Pancreas (tissue), 10 donors: ENCODE results near the gene ULK4. TPM values are rescaled to one million over a fixed set of nuclear protein-coding genes. Genes with fewer than 3 reads are reported as not detected.

Experiments used
- ATAC-seq, 4 donors: fragments of 200-7000 bp; cut with Tn5 transposase; one replicate each; pipeline versions ENCODE4 v1.8.0 to v1.9.1; 2020; ENCODE audit warnings: mild to moderate bottlenecking in 4 of 4, moderate library complexity in 4 of 4
- DNase-seq, 6 donors: peaks; one replicate each; pipeline ENCODE4 v3.0.0-alpha.2; 2020
- FAIRE-seq: peaks from 2 replicates; lab custom pipeline; 2012; peaks lifted over from hg19 to GRCh38; lab: Jason Lieb, UNC
- H3K27ac ChIP-seq, 4 donors: fragments of 200-600 bp; sonication (generic); 1 replicate in 3 of 4; 2 replicates in 1 of 4; pipeline versions ENCODE4 v1.5.0 to v1.8.0; 2020
- H3K27me3 ChIP-seq, 4 donors: fragments of 200-600 bp; one replicate each; pipeline ENCODE4 v1.8.0; 2021
- H3K36me3 ChIP-seq, 3 donors: fragments of 200-600 bp; sonication (generic) in 1 of 3; one replicate each; pipeline versions ENCODE4 v1.5.0 to v1.8.0; 2020 to 2021
- H3K4me1 ChIP-seq, 3 donors: fragments of 200-600 bp; one replicate each; pipeline ENCODE4 v1.8.0; 2021
- H3K4me3 ChIP-seq, 4 donors: fragments of 200-600 bp; sonication (generic) in 2 of 4; one replicate each; pipeline versions ENCODE4 v1.5.0 to v1.8.0; 2020 to 2021
- H3K9me3 ChIP-seq, 4 donors: fragments of 200-600 bp; one replicate each; pipeline ENCODE4 v1.8.0; 2021
- WGBS, 2 donors: extraction: QIAGEN DNeasy Blood & Tissue Kit; methylation state at CpG; one replicate each; pipeline ENCODE4 v1.1.7; 2013; 5-methylcytosine and 5-hydroxymethylcytosine counted together
- intact Hi-C, 3 donors: fragments of 100-400 bp; cut with DNase I; formaldehyde crosslinking; loops; one replicate each; pipeline versions ENCODE4 v1.11.1 to v1.14.2; 2022
- polyA plus RNA-seq, 2 donors: library from polyadenylated mRNA; stranded (reverse); fragments of 200-250 nt; gene quantifications; one replicate each; pipeline ENCODE4 v1.2.3, GENCODE V29; 2013
- total RNA-seq, 6 donors: library from RNA; stranded (reverse); fragmentation: NEBNext Ultra II Directional in 4 of 6; extraction: Animal tissue kit (Norgen Biotek cat#: 25700) in 4 of 6; gene quantifications; one replicate each; pipeline versions ENCODE4 v1.2.1 to v1.2.4, GENCODE V29; 2021 to 2023
- TF ChIP-seq, protein P1 (sequence below), 4 donors: fragments of 200-600 bp; sonication (generic) in 3 of 4; IDR thresholded peaks; one replicate each; pipeline versions ENCODE4 v1.5.0 to v1.8.0; 2021; ENCODE audit warnings: antibody characterized with exemption in 4 of 4
- donor health status: healthy with polysubstance abuse.
- donor health status: DM: no; HTN: no; CAD: no; lungs with moderate emphysema.
- donor health status: DM: no; HTN: no; CAD: no.
- donor health status: control.
- donor health status: control.
- donor health status: Bipolar disorder and iron deficiency.
- donor health status: DM: yes; HTN: yes; CAD: no.
- donor health status: DM: no; HTN: no; CAD: no.
- donor health status: DM: no; HTN: no; CAD: no.
- donor health status: DM: yes; HTN: yes; CAD: no.

The ULK4 gene
- total and polyA plus RNA-seq, 8 donors: 2.3 to 8.6 (median 4.2) TPM

DNA sequence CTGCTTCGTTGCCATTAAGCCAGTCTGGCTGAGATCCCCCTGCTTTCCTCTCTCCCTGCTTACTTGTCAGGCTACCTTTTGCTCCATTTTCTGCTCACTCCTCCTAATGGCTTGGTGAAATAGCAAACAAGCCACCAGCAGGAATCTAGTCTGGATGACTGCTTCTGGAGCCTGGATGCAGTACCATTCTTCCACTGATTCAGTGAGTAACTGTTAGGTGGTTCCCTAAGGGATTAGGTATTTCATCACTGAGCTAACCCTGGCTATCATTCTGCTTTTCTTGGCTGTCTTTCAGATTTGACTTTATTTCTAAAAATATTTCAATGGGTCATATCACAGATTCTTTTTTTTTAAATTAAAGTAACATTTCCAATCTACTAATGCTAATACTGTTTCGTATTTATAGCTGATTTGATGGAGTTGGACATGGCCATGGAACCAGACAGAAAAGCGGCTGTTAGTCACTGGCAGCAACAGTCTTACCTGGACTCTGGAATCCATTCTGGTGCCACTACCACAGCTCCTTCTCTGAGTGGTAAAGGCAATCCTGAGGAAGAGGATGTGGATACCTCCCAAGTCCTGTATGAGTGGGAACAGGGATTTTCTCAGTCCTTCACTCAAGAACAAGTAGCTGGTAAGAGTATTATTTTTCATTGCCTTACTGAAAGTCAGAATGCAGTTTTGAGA is 737.6 kb downstream of the ULK4 start:
- H3K27ac ChIP-seq: no peak overlapping the region
- H3K4me3 ChIP-seq: no peak overlapping the region
- FAIRE-seq: no peak
- intact Hi-C loops: no loop called here
- TF ChIP-seq, protein P1, sequence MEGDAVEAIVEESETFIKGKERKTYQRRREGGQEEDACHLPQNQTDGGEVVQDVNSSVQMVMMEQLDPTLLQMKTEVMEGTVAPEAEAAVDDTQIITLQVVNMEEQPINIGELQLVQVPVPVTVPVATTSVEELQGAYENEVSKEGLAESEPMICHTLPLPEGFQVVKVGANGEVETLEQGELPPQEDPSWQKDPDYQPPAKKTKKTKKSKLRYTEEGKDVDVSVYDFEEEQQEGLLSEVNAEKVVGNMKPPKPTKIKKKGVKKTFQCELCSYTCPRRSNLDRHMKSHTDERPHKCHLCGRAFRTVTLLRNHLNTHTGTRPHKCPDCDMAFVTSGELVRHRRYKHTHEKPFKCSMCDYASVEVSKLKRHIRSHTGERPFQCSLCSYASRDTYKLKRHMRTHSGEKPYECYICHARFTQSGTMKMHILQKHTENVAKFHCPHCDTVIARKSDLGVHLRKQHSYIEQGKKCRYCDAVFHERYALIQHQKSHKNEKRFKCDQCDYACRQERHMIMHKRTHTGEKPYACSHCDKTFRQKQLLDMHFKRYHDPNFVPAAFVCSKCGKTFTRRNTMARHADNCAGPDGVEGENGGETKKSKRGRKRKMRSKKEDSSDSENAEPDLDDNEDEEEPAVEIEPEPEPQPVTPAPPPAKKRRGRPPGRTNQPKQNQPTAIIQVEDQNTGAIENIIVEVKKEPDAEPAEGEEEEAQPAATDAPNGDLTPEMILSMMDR (IDR thresholded peaks at IDR 0.05): no peak
- WGBS, 2 donors: 88 to 89% methylated on average over 3 of the region's 3 CpGs
- peaks cover 0 to 30% (median 17%) of the 10 kb centered on the region in 3 donors for H3K36me3 ChIP-seq
- H3K9me3 ChIP-seq: no peaks in the 10 kb centered on the region
- H3K4me1 ChIP-seq: peaks cover 7 to 37% (median 33%) of the 10 kb centered on the region in 3 donors
- no peaks in the 10 kb centered on the region for H3K27me3 ChIP-seq
- DNase-seq: no peak
- peak in 3 of 4 donors; percentile 39 to 79 (median 73) for ATAC-seq

DNA sequence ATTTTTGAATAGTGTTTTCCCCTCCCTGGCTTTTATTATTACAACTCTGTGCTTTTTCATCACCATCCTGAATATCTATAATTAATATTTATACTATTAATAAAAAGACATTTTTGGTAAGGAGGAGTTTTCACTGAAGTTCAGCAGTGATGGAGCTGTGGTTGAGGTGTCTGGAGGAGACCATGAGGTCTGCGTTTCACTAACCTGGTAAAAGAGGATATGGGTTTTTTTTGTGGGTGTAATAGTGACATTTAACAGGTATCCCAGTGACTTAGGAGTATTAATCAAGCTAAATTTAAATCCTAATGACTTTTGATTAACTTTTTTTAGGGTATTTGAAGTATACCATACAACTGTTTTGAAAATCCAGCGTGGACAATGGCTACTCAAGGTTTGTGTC is 738.2 kb downstream of the ULK4 start:
- no peak overlapping the region for H3K27ac ChIP-seq
- ATAC-seq (no peak), FAIRE-seq (no peak), DNase-seq (no peak)
- H3K4me1 ChIP-seq: peaks cover 7 to 37% (median 33%) of the 10 kb centered on the region in 3 donors
- H3K4me3 ChIP-seq: no peak overlapping the region
- H3K36me3 ChIP-seq: peaks cover 0 to 30% (median 17%) of the 10 kb centered on the region in 3 donors
- H3K27me3 ChIP-seq: no peaks in the 10 kb centered on the region
- no peaks in the 10 kb centered on the region for H3K9me3 ChIP-seq
- 90 to 94% methylated on average over 2 of the region's 2 CpGs for WGBS, 2 donors
- TF ChIP-seq, protein P1 (IDR thresholded peaks at IDR 0.05): no peak
- intact Hi-C loops: no loop called here

DNA sequence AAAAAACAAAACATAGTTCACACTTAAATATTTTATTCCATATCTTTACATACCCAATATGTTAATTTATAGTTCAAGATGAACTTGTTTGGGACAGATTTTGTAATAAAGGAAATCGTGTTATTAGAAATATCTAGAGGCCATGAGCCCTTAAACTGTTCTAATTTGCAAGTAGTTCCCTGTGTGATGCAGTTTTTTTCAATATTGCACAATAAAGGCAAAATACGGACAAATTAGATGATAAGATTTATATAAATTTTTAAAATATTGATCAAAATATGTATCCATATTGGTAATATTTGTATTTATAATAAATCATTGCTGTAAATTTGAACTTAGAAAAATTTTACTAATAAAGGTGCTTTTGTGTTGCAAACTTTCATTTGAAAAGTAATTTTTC is 738.8 kb downstream of the ULK4 start:
- FAIRE-seq: no peak
- Histone ChIP-seq H3K27me3 (no peaks in the 10 kb centered on the region), H3K4me1 (peaks cover 7 to 41% (median 37%) of the 10 kb centered on the region in 3 donors), H3K27ac (no peak overlapping the region), H3K4me3 (no peak overlapping the region), H3K36me3 (peaks cover 0 to 30% (median 17%) of the 10 kb centered on the region in 3 donors), H3K9me3 (no peaks in the 10 kb centered on the region)
- intact Hi-C loops: no loop called here
- WGBS, 2 donors: 71 to 82% methylated on average over 2 of the region's 2 CpGs
- no peak for ATAC-seq
- no peak for DNase-seq
- TF ChIP-seq, protein P1 (IDR thresholded peaks at IDR 0.05): no peak

DNA sequence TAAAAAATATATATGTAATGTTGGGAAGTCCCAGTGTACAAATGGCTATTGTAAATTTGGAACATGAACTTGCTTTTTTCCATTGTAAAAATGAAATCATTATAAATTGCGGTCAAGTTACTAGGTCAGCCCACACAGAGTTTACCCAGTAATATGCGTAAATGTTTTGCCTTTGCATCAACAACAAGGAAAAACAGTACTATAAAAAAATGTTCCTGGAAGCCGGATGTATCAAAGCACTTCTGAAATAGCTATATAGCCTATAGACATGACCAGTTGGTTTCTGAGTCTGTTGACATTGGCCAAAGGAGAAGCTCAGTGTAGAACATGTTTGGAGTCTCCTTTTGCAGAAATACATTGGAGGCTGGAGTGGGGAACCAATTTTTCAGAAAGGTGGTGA is 739.4 kb downstream of the ULK4 start:
- Histone ChIP-seq H3K9me3 (no peaks in the 10 kb centered on the region), H3K4me1 (peaks cover 9 to 46% (median 43%) of the 10 kb centered on the region in 3 donors), H3K4me3 (no peak overlapping the region), H3K27me3 (no peaks in the 10 kb centered on the region), H3K36me3 (peaks cover 0 to 30% (median 17%) of the 10 kb centered on the region in 3 donors), H3K27ac (no peak overlapping the region)
- TF ChIP-seq, protein P1 (IDR thresholded peaks at IDR 0.05): no peak
- DNase-seq (no peak), ATAC-seq (no peak), FAIRE-seq (no peak)
- intact Hi-C loops: no loop called here
- WGBS, 2 donors: 83 to 88% methylated on average over 3 of the region's 3 CpGs

DNA sequence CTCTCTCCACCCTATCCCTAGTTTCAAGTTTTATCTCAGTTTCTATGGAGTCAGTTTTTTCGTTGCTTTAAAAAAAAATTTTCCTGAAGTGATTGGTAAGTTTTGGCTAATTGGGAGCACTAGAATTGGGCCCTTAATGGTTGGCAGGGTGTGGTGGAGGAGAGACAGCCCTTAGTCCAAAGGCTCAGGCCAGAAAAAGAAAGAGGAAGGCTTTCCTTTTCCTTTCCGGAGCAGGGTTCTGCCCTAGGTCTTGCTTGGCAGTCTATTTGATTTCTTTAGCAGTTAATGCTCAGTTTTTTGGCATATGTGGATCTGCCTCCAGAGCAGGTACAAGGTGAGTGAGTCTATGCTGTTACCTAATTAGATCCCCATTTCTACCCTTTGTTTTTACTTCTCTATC is 739.9 kb downstream of the ULK4 start:
- Histone ChIP-seq H3K27ac (no peak overlapping the region), H3K27me3 (no peaks in the 10 kb centered on the region), H3K36me3 (peaks cover 0 to 26% (median 17%) of the 10 kb centered on the region in 3 donors), H3K4me1 (peaks cover 12 to 51% (median 48%) of the 10 kb centered on the region in 3 donors), H3K9me3 (no peaks in the 10 kb centered on the region), H3K4me3 (no peak overlapping the region)
- intact Hi-C loops: no loop called here
- ATAC-seq (peak in 3 of 4 donors; percentile 15 to 31 (median 17)), FAIRE-seq (no peak), DNase-seq (no peak)
- TF ChIP-seq, protein P1 (IDR thresholded peaks at IDR 0.05): no peak
- 72 to 76% methylated on average over 2 of the region's 2 CpGs for WGBS, 2 donors
